Stimulated activated CD4-positive, alpha-beta T cell treated with anti-CD3 and anti-CD28 coated beads, TNF-alpha, amount 100 ng/mL, for 24 hours (primary cell): ENCODE data around the gene YPEL2.
A peak's percentile ranks its signal among the peaks of the same experiment; 100 is the strongest.

Experiments used
- DNase-seq, 3 experiments: peaks; one replicate each; pipeline ENCODE4 v3.0.0-alpha.2; 2020; ENCODE audit warnings: low read depth in 3 of 3

YPEL2 gene

GRCh38 chr17:59431601-59432000 is 100.1 kb downstream of the YPEL2 start:
- no peak for DNase-seq

- DNase-seq, result no peak
Measured at GRCh38 chr17:59432657-59433056, 101.2 kb downstream of the YPEL2 start.

GRCh38 chr17:59433586-59433985 is 102.1 kb downstream of the YPEL2 start:
- DNase-seq, result no peak

GRCh38 chr17:59434429-59434828 is 103.0 kb downstream of the YPEL2 start:
- no peak for DNase-seq

- DNase-seq, result no peak
Measured at GRCh38 chr17:59435238-59435637, 103.8 kb downstream of the YPEL2 start.

- DNase-seq, result no peak
Measured at GRCh38 chr17:59436900-59437299, 105.4 kb downstream of the YPEL2 start.

GRCh38 chr17:59437791-59438281 is 106.4 kb downstream of the YPEL2 start:
- no peak for DNase-seq

GRCh38 chr17:59439262-59439661 is 107.8 kb downstream of the YPEL2 start:
- DNase-seq, result no peak

GRCh38 chr17:59439741-59440211 is 108.3 kb downstream of the YPEL2 start:
- DNase-seq, result no peak

GRCh38 chr17:59440757-59441463 is 109.5 kb downstream of the YPEL2 start:
- peak; percentile 74 to 87 (median 78) for DNase-seq

- DNase-seq, result no peak
Measured at GRCh38 chr17:59441464-59442096, 110.1 kb downstream of the YPEL2 start.

- DNase-seq, result no peak
Measured at GRCh38 chr17:59443106-59443505, 111.7 kb downstream of the YPEL2 start.
